ENCODE results near the gene ARAP3. TPM values are rescaled to one million over a fixed set of nuclear protein-coding genes. Genes with fewer than 3 reads are reported as not detected.

The ARAP3 gene
- total RNA-seq, 1 donor from 2014 or later: 1.3 TPM

GRCh38 chr5:141609044-141609443, 73.0 kb downstream of the ARAP3 start:
- no peak for DNase-seq (ENCODE audit: extremely low spot score, unreplicated experiment)
- Mint-ChIP-seq H3K27ac (ENCODE audit: unreplicated experiment) (no peak overlapping the region), H3K27me3 (ENCODE audit: unreplicated experiment) (no peaks in the 10 kb centered on the region)

GRCh38 chr5:141608557-141608956, 73.5 kb downstream of the ARAP3 start:
- Mint-ChIP-seq H3K27ac (ENCODE audit: unreplicated experiment) (no peak overlapping the region), H3K9me3 (ENCODE audit: unreplicated experiment) (no peaks in the 10 kb centered on the region), H3K4me1 (ENCODE audit: unreplicated experiment) (peaks cover 29% of the 10 kb centered on the region), H3K36me3 (ENCODE audit: unreplicated experiment) (peaks cover 9% of the 10 kb centered on the region), H3K4me3 (ENCODE audit: unreplicated experiment) (no peak overlapping the region), H3K27me3 (ENCODE audit: unreplicated experiment) (no peaks in the 10 kb centered on the region)
- DNase-seq (ENCODE audit: extremely low spot score, unreplicated experiment): no peak
- no peak for TF ChIP-seq CTCF (IDR thresholded peaks at IDR 0.05)

More at GRCh38 chr5:141609044-141609443, 73.0 kb downstream of the ARAP3 start:
- TF ChIP-seq CTCF (IDR thresholded peaks at IDR 0.05): no peak
- peaks cover 9% of the 10 kb centered on the region for H3K36me3 Mint-ChIP-seq (ENCODE audit: unreplicated experiment)
- no peaks in the 10 kb centered on the region for H3K9me3 Mint-ChIP-seq (ENCODE audit: unreplicated experiment)
- H3K4me3 Mint-ChIP-seq (ENCODE audit: unreplicated experiment): no peak overlapping the region
- peaks cover 24% of the 10 kb centered on the region for H3K4me1 Mint-ChIP-seq (ENCODE audit: unreplicated experiment)

GRCh38 chr5:141608046-141608445, 74.0 kb downstream of the ARAP3 start:
- no peaks in the 10 kb centered on the region for H3K9me3 Mint-ChIP-seq (ENCODE audit: unreplicated experiment)
- TF ChIP-seq CTCF (IDR thresholded peaks at IDR 0.05): no peak
- H3K36me3 Mint-ChIP-seq (ENCODE audit: unreplicated experiment): peaks cover 9% of the 10 kb centered on the region
- peaks cover 29% of the 10 kb centered on the region for H3K4me1 Mint-ChIP-seq (ENCODE audit: unreplicated experiment)
- no peaks in the 10 kb centered on the region for H3K27me3 Mint-ChIP-seq (ENCODE audit: unreplicated experiment)
- H3K4me3 Mint-ChIP-seq (ENCODE audit: unreplicated experiment): no peak overlapping the region
- DNase-seq (ENCODE audit: extremely low spot score, unreplicated experiment): no peak
- no peak overlapping the region for H3K27ac Mint-ChIP-seq (ENCODE audit: unreplicated experiment)

- Mint-ChIP-seq H3K27me3 (ENCODE audit: unreplicated experiment) (no peaks in the 10 kb centered on the region), H3K4me1 (ENCODE audit: unreplicated experiment) (peaks cover 29% of the 10 kb centered on the region), H3K27ac (ENCODE audit: unreplicated experiment) (peak overlapping the region; percentile 81), H3K36me3 (ENCODE audit: unreplicated experiment) (peaks cover 3% of the 10 kb centered on the region), H3K9me3 (ENCODE audit: unreplicated experiment) (no peaks in the 10 kb centered on the region), H3K4me3 (ENCODE audit: unreplicated experiment) (no peak overlapping the region)
- TF ChIP-seq CTCF (IDR thresholded peaks at IDR 0.05): no peak
- DNase-seq (ENCODE audit: extremely low spot score, unreplicated experiment): no peak
Observed at GRCh38 chr5:141605523-141606277, 76.3 kb downstream of the ARAP3 start.

GRCh38 chr5:141603923-141604717, 77.9 kb downstream of the ARAP3 start:
- TF ChIP-seq CTCF (IDR thresholded peaks at IDR 0.05): no peak
- peaks cover 29% of the 10 kb centered on the region for H3K4me1 Mint-ChIP-seq (ENCODE audit: unreplicated experiment)
- DNase-seq (ENCODE audit: extremely low spot score, unreplicated experiment): no peak
- peak overlapping the region; percentile 90 for H3K27ac Mint-ChIP-seq (ENCODE audit: unreplicated experiment)
- peaks cover 1% of the 10 kb centered on the region for H3K36me3 Mint-ChIP-seq (ENCODE audit: unreplicated experiment)
- no peaks in the 10 kb centered on the region for H3K9me3 Mint-ChIP-seq (ENCODE audit: unreplicated experiment)
- H3K4me3 Mint-ChIP-seq (ENCODE audit: unreplicated experiment): no peak overlapping the region
- no peaks in the 10 kb centered on the region for H3K27me3 Mint-ChIP-seq (ENCODE audit: unreplicated experiment)

Measured in osteocyte (in vitro differentiated cells).